H54 (cell line): ENCODE results near the gene TXLNB.
A peak's percentile ranks its signal among the peaks of the same experiment; 100 is the strongest.

Source experiments
- DNase-seq: peaks from one replicate; pipeline ENCODE4 v3.0.0; 2011; ENCODE audit warnings: low spot score, mixed read lengths; ENCODE audit not compliant: insufficient read length
- FAIRE-seq: peaks from 3 replicates; lab custom pipeline; 2011; peaks lifted over from hg19 to GRCh38; lab: Jason Lieb, UNC
- POLR2A ChIP-seq: IDR thresholded peaks from 2 replicates; pipeline ENCODE4 v1.6.1; 2011; ENCODE audit warnings: low read depth, mild to moderate bottlenecking, low read length

TXLNB gene

GRCh38 chr6:139291813-139292619 lies at the start of gene TXLNB:
Gene TXLNB (minus strand): TSS chr6:139291998. CDS start chr6:139288899, 3,099 bp downstream.
- TF ChIP-seq POLR2A: no peak
- FAIRE-seq (no peak), DNase-seq (peak; percentile 9)

GRCh38 chr6:139341060-139341459 lies 49.3 kb upstream of the TXLNB start:
- no peak for DNase-seq
- TF ChIP-seq POLR2A: no peak
- FAIRE-seq: no peak

GRCh38 chr6:139338795-139339194 lies 47.0 kb upstream of the TXLNB start:
- TF ChIP-seq POLR2A: no peak
- FAIRE-seq: no peak

GRCh38 chr6:139337830-139338229 lies 46.0 kb upstream of the TXLNB start:
- no peak for FAIRE-seq
- DNase-seq: no peak
- TF ChIP-seq POLR2A: no peak

More at GRCh38 chr6:139338795-139339194, 47.0 kb upstream of the TXLNB start:
- no peak for DNase-seq

- TF ChIP-seq POLR2A: no peak
- FAIRE-seq (no peak), DNase-seq (no peak)
Measured at GRCh38 chr6:139337001-139337400, 45.2 kb upstream of the TXLNB start.

- no peak for FAIRE-seq
- no peak for TF ChIP-seq POLR2A
- DNase-seq: no peak
Measured at GRCh38 chr6:139336488-139336887, 44.7 kb upstream of the TXLNB start.

GRCh38 chr6:139335447-139336210 lies 43.8 kb upstream of the TXLNB start:
- DNase-seq: no peak
- TF ChIP-seq POLR2A: no peak
- FAIRE-seq: no peak

- DNase-seq: peak; percentile 7
- FAIRE-seq: peak; percentile 41
- no peak for TF ChIP-seq POLR2A
Measured at GRCh38 chr6:139334806-139335446, 43.1 kb upstream of the TXLNB start.

GRCh38 chr6:139330826-139331500 lies 39.2 kb upstream of the TXLNB start:
- no peak for TF ChIP-seq POLR2A
- no peak for DNase-seq
- no peak for FAIRE-seq

GRCh38 chr6:139330306-139330705 lies 38.5 kb upstream of the TXLNB start:
- FAIRE-seq (no peak), DNase-seq (no peak)
- no peak for TF ChIP-seq POLR2A

- DNase-seq (no peak), FAIRE-seq (no peak)
- no peak for TF ChIP-seq POLR2A
Measured at GRCh38 chr6:139329224-139329623, 37.4 kb upstream of the TXLNB start.

GRCh38 chr6:139327038-139327437 lies 35.2 kb upstream of the TXLNB start:
- no peak for TF ChIP-seq POLR2A
- no peak for FAIRE-seq
- DNase-seq: no peak

GRCh38 chr6:139325686-139326085 lies 33.9 kb upstream of the TXLNB start:
- no peak for TF ChIP-seq POLR2A
- no peak for DNase-seq
- FAIRE-seq: no peak
